NCI-H748 (cell line): ENCODE results near the gene NR3C2.
"Not testable (repeated sequence)": the region's sequence is repeated elsewhere in the genome, so short reads cannot be mapped to it uniquely, and the experiment has no call there.

ENCODE experiments used
- DNase-seq: peaks from one replicate; lab custom pipeline; 2025; ENCODE audit not compliant: unreplicated experiment; lab: John Stamatoyannopoulos, UW

Gene NR3C2

DNA sequence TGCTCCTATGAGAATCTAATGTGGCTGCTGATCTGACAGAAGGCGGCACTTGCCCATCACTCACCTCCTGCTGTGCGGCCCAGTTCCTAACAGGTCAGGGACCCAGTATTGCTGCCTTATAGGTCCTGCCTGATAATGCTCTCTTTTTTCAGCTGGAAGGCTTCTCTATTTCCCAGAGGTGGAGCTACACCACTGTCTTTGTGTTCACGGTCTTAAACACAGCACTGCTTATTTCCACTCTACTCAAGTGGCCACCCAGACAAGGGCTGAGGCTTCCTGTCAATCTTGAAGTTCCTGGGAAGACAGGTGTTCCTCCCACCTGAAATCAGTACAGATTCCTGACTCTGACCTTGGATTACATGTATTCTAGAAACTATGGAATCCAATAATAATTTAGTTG is 270.6 kb downstream of the NR3C2 start:
- no peak for DNase-seq

DNA sequence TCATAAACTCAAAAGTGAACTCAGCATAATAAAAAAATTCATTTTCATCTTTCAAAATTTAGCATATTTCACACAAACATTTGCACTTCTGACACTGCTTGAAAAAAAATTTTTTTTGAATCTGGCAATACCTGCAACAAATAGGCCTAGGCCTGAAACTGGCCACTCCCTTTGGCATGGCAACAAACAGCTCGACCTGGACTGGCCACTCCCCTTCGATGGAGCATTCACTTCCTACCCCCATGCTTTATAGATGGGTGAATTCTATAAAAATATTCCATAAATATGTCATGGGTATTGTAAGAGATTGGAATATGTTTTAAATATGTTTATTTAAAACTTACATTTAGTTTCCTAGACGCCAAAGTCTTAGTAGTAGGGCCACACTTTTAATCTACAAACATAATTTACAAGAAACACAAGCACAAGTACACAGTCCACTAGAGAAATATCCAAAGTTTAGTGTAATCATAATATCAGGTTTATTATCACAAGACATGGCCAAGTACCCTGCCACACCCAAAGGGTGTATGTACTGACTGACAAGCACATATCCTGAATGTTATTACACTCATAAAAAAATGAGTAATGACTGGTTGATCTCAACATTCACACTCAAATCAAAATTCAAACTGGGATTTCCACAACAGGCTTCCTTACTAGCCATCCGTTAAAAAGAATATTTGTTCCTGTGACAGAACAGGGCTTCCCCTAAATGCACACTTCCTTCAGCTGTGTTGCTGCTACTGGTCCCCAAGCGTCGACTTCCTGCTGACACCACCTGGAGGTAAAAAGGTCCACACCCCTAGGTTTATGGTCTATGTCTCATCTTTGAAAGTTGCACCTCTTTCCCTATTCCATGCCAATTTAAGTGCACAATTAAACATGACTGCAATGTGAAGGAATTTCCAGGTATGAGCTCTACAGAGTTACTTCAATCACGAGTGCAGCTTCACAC is 271.5 kb downstream of the NR3C2 start:
- DNase-seq, result no peak

DNA sequence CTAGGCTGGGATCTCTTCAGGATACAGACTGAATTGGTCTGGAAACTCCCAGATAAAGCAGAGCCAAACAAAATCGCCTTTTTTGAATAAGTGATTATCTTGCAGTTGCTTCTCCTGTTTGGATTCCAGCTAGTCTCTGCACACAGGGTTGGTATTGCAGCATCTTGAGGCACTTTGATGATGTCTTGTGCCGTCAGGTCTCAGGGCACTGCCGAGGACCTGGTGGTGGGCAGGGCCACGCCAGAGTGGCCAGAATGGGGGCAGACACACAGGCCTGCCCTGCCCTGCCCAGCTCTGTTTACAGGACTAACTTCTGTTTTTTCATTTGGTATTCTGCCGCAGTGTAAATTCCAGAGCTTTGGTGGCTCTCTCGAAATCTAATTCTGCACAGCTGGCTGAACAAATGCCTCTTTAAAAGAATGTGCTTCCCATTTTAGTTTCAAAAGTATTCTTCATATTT is 276.1 kb downstream of the NR3C2 start:
- DNase-seq, result no peak

- no peak for DNase-seq
These were observed 277.7 kb downstream of the NR3C2 start for GRCh38 chr4:148164557-148164956.

DNA sequence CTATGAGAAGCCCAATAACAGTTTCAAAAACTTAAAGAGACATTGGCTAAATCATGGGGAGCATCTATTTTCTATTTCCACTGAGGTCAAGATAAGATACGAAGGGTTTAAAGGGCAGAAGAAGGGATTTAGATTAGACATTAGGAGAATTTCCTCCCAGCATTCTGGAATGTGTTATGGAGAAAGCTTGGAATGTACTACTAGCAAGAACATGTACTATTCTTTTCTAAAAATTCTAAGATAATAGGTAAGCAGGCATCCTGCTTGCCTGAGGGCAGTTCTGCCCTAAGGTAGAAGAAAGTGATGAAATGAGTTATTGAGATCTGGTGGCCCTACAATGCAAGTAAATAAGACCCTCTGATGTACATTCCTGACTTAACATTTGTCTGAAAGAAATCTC is 279.2 kb downstream of the NR3C2 start:
- no peak for DNase-seq

DNA sequence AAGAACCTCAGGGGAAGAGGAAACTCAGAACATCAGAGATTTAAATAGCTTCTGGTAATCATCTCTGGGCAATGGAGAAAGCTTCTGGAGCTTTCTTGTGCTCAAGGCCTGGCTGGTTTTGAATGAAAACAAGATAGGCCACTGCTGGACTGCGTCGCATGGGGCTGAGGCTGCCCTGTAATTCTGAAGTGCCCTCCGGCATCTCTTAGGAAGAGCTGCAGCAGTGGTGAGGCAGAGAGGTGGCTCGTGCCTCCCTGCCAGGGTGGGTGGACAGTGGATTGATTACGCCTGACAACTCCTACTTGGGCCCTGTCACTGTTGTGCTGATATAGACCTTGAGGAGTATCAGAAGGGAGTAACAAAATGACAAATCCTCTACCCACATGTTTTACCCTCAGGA is 279.7 kb downstream of the NR3C2 start:
- DNase-seq, result no peak

- no peak for DNase-seq
These were observed 280.6 kb downstream of the NR3C2 start for GRCh38 chr4:148161601-148162000.

DNA sequence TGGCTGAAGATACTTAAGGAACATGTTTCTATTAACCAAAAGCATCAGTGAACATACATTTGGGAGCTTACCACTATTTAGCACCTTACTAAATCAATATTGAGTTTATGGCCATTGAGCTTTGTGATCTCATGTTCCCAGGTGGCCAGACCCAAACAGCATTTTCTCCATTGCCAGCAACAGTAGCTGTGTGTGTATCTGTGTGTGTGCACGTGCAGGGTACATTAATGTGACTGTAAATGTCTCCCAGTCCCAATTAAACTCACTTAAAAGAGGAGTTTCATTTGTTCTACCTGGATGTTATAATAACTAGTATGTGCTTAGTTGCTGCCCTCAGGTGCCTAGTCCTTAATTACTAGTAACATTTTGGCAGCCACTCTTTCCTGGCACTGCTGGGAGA is 282.4 kb downstream of the NR3C2 start:
- DNase-seq, result no peak

DNA sequence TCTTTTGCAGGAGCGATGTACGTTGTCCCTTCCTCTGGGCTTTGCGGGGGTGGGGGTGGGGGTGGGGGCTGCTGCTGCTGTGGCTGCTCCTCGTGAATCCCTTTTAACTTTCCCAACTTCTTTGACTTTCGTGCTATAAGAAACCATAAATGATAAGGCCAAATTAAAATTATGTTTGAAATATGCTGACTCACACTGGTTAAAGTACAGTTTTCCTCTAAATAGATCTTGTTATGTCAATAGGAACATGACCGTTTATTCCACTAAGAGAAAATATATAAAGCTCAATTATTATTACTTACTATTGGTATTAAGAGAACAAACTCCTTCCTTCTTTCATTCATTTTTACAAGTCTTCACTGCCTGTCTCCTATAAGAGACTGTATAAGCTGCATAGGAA is 287.4 kb downstream of the NR3C2 start:
- no peak for DNase-seq

GRCh38 chr4:148152868-148153625 is 289.2 kb downstream of the NR3C2 start:
- no peak for DNase-seq

DNA sequence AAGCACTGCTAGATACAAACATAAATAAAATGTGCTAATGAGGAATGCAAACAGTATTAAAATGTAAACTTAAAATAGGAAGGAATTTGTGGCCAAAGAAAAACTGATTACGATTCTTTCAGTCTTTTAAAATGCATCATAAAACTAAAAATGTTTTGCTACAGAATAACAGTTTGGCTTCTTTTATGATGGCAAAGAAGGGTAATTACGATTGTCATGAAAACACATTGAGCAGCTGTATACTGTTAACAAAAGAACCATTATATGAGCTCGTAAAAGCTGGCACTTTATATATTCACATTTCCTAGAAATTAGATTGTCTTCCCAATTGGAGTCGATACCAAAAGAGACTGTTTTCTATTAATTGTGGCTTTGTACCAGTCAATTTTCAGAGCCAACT is 290.4 kb downstream of the NR3C2 start:
- DNase-seq, result no peak

DNA sequence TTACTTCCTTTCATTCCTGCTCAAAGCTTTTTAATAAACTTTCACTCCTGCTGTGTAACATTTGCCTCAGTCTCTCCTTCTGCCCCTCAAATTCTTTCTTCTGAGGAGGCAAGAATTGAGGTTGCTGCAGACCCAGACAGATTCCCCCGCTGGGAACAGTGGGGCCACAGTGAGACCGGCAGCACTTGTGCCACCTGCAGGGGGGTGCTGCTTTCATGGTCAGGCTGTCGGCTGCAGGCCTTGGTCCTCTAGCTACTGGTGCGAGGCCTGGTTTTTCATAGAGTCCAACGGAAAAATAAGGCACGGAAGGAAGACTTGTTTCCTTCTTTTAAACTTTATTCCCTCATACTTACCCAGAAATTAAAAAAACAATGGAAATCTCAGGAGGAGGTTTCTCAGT is 296.7 kb downstream of the NR3C2 start:
- no peak for DNase-seq

DNA sequence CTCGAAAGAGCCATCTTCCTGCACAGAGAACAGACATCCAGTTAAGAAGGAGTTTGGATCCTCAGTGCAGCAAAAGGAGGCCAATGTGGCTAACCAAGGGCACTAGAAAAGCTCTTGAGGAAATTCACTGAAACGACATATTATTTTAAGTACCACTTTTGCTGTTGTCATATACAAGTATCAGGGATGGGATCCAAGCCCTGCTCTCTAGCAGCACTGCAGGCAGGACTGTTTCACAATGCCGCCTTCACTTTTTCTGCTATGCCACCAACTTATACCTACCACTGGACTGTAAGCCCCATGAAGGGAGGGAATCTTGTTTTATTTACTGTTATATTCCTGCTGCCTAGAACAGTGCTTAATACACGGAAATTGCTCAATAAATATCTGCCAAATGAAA is 299.0 kb downstream of the NR3C2 start:
- DNase-seq, result no peak

DNA sequence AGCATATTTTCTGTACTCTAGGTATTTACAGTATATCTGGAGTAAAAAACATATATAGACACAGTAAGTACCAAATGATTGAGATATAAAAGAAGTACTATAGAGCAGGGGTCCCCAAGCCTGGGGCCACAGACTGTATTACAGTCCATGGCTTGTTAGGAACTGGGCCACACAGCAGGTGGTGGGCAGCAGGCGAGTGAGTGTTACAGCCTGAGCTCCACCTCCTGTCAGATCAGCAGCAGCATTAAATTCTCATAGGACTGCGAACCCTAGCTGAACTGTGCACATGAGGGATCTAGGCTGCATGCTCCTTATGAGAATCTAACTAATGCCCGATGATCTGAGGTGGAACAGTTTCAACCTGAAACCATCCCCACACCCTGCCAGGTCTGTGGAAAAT is 300.7 kb downstream of the NR3C2 start:
- no peak for DNase-seq

DNA sequence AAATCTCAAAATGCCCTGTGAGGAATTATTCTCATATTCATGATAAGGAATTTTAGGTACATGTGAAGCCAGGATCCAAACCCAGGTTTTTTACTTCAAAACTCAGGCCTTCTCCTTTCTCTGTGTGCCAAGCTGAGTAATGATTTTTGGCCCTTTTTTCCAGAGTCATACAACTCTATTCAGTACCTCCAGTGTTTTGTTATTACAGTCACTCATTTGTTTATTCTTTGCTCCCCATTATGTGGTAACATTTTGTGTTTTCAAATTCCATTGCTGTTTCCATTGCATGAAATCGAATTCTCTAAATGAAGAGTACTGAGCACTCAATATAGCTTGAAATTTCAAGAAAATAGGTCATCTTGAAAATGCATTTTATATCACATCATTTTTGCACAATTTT is 315.4 kb downstream of the NR3C2 start:
- no peak for DNase-seq

- no peak for DNase-seq
These were observed 317.7 kb downstream of the NR3C2 start for GRCh38 chr4:148124512-148124911.

DNA sequence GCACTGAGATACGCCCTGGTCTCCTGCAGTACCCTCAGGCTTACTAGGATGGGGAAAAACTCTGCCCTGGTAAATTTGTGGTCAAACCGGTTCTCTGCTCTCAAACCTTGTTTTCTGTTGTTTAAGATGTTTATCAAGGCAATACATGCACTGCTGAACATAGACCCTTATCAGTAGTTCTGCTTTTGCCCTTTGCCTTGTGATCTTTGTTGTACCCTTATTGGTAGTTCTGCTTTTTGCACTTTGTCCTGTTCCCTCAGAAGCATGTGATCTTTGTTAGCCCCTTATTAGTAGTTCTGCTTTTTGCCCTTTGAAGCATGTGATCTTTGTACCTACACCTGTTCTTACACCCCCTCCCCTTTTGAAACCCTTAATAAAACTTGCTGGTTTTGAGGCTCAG is 319.1 kb downstream of the NR3C2 start:
- not testable (repeated sequence) for DNase-seq

DNA sequence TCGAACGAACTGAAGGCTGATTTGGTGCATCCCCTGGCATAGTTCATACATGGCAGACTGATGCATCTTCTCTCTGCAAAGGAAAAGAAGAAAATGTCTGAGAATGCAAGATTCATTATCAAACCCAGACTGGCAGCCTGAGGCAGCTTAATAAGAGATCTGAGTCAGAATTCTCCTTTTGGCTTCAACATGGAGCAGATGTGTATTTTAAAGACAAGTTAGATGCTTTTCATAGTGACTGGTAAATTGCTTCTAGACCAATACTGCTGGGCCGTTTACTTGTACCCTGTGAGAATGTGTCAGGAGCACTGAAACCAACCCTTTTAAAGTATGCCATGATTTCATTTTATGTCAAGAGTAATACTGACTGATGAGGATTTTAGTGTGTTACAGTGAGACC is 322.0 kb downstream of the NR3C2 start:
- DNase-seq, result no peak

DNA sequence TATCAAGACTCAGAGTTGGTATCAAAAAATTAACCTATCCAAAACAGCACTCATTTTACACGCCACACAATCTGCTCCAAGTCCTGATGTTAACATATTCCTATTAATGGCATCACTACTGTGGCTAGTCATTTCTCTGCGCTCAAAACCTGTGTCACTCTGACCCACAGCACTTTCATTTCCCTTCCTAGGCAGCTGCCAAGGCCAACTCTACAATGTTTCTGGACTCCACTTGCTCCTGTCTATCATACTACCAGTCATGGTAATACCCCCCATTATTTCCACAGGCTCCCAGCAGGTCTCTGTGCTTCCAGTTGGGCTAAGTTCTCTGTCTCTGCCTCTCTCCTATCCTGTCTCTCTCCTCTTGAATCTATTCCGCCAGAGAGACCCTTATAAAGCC is 323.6 kb downstream of the NR3C2 start:
- DNase-seq, result no peak

DNA sequence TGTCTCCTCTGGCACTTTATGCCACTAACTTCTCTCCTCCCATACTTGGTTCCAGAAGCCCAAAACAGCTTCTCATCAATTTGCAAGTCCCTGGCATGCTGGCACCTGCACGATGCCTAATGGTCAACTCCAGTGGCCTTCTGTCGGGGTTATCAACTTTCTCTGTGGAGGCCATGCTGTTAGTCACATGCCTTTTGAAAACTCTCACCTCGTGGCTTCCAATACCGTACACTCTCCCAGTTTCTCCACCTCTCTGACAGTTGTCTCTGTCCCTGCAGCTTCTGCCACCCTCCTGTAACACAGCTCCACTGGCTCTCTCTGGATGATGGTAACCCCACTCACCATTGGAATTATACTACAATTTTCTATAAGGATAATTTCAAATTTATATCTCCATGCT is 324.0 kb downstream of the NR3C2 start:
- DNase-seq, result no peak

DNA sequence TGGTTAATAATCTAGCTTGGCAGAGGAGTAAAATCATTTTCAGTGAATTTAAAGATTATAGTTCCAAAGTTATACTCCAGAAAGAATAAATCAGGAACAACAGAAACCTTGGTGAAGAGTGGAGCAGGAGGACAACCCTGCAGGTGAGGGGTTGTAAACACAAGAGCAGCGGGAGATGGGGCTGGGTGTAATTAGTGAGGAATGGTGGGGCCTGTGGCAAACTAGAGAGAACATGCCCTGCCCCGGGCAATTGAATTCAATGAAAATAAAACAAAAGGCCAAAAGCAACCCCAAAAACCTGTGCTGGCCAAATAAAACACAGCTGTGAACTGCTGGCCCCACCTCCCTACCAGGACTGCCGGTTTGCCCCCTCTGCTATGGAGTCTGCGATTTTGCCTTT is 325.2 kb downstream of the NR3C2 start:
- DNase-seq, result no peak

DNA sequence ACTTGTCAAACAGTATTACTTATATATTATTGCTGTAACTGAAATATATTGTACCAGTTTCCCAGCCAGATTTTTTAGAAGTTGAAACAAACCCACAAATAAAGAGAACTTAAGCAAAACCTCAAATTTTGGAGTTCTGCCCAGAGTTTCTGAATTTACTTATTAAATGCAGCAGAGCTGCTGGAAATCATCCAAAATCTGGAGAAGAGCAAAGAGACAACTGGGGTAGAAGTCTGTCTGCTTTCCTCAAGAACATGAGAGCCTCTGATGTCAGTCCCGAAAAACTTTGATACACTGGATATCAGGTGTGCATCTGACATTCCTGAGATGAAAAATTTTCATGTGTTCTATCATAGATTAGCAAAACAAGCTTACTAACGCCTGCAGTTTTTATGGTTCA is 325.9 kb downstream of the NR3C2 start:
- no peak for DNase-seq
